CD4-positive, alpha-beta T cell treated with Interferon alpha-2 for 1 hour (primary cell): ENCODE data around the gene QARS1.

Source experiments
- DNase-seq, 2 donors: peaks; one replicate each; pipeline ENCODE4 v3.0.0-alpha.2; 2020 to 2022

Gene QARS1

DNA sequence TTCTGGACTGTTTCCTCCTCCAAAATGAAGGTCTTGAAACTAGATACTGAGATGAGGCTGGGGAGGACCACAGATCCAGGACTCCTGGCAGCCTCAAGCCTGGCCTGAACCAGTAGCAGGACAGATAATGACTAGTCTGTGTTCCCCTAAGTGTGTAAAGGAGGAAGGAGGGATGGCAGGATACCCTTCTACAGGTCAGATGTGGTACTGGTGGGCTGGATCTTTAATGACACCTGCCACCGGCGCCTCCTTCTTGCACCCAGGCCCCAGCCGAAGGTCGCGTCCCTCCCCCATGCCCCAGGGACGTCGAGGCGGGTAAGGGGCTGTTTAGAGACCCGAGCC, 15.5 kb upstream of the QARS1 start:
- peak in 1 of 2 donors; percentile 27 for DNase-seq

DNA sequence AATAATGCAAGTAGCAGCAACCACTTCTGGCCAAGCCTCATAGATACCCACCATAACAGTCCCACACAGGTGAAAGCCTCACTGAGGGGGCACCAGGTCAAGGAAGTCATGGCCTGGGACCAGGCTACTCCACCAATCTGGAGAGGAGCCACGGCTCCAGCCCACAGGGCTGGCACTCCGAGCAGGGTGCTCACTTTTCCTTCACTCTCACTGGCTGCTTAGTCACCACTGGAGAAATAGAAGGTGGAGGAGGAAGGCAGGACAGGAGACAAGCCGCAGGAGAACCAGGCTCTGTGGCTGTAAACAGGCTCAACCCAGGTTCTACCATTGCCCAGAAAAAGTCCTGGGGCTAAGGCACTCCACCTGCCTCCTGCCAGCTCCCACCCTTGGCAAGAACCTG, 14.9 kb upstream of the QARS1 start:
- DNase-seq, result no peak

DNA sequence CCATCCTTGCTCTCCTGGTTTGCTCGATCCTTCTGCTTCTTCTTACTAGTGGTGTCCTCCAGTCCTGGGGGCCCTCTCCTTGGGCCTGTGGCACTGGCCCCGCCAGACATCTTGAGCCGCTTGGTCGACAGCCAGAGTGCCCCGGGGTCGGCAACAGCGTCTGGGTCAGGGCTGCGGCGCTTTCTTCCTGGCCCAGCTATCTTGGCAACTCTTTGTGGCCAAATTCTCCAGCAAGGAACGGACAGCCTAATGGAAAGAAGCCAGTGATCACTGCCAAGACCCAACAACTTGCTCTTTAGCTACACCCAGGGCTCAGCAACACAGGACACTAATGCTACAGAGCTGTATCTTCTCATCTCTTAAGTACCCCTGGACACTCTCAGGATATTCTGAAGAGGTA, 14.5 kb upstream of the QARS1 start:
- DNase-seq, result no peak

DNA sequence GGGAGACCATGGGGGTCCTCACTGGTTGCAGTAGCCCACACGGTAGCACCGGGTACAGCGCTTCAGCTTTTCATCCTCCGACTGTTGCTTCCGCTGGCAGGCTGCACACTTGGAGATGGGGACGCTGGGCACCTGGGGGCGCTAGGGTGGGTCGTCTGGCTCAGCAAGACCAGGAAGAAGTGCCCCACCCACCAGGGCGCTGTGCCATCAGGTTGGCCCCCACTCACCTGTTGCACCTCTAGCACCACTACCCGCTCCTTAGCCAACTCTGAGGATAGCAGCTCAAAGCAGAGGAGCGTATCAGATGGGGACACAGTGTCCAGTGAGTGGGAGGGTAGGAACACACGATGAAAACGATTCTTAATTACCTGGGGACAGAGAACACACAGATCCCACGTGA, 7.7 kb upstream of the QARS1 start:
- no peak for DNase-seq

DNA sequence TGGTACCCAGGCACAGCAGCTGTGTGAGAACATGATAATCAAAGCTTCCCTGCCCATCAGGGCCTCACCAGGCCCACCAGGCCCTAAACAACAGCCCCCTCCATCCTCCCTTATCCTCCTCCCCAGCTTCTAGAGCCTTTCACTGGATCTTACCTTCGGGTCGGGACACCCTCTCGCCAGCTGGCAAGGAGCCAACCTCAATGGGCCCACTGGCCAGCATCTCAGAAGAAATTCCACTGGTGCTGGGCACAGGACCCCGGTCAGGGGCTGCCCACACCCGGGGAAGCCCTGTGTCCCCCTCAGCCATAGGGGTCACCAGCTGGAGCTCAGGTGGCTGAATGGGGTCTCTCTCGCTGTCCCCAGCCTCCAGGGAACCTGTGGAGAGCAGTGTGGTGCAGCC, 6.8 kb upstream of the QARS1 start:
- no peak for DNase-seq

DNA sequence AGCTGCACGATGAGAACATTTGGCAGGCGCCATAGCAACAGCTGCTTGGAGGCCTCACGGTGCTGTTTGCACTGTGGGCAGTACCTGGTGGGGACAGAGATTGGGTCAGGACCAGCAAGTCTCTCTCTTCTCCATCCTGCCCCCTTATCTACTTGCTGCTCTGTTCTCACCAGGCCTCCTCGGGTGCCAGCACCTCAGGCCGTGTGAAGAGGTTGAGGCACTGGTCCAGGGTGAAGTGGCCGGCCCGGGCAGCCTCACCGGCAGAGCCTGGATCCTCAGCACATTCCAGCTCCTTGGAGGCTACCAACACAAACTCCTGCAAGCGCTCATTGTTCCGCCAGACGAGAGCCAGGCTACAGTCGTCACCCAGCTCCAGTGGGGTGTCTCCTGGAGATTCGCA, 6.2 kb upstream of the QARS1 start:
- no peak for DNase-seq

DNA sequence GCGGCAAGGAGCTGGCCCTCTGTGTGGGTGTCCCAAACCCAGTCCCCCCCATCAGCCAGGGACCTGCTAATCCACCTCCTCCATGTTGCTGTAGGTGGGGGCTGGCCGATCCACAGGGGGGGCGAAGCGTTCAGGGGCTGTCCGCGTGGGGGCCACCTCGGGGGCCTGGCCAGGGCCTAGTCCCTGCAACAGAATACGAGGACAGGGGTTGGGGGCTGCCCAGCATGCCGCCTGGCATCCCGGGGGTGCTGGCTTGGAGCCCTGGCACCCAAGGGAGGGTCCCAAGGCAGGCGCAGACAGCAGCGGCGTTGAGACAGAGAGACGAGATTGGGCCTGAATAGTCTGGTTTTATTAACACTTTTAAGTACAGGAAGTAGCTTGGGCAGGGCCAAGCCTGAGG, 3.8 kb upstream of the QARS1 start:
- DNase-seq, result no peak

DNA sequence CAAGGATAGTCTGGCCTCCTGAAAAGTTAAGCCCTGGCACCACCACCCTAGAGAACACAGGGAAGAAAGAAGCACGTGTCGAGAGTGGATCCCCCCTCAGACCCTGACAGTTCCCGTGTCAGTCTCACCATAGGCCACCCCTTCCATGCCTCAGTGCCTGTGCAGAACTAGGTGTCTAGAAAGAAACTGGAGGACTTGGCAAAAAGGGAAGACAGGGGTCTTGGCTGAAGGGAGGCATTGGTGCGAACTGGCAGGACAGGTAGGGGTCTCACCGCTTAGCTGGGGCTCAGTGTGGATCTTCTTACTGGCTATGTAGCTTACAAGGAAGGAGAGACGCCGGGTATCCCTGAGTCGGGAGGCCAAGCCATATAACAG, 518 bp downstream of the QARS1 start:
- DNase-seq, result no peak

DNA sequence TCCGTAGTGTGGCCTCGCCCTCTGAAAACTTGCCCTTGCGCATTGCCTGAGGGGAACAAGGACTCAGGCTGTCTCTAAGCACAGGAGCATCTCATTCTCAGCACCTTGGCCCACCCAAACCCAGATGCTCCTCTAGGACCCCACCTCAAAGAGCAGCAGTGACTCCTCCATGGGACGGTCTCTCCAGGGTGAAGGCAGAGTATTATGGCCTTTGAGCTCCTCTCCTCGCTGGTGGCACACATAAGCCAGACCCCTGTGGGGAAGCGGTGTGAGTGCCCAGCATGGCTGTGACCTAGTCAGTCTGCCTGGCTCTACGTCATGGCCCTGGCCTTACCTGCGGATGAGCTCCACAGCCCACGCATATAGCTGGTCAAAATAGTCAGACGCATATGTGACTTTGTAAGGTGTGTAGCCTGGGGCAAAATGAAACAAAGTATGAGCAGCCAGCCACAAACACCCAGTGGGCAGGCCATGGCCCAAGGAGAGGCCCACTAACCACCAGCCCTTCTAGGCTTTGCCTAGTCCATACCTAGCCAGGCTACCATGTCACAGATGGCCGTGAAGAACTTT, 4.4 kb downstream of the QARS1 start:
- no peak for DNase-seq

DNA sequence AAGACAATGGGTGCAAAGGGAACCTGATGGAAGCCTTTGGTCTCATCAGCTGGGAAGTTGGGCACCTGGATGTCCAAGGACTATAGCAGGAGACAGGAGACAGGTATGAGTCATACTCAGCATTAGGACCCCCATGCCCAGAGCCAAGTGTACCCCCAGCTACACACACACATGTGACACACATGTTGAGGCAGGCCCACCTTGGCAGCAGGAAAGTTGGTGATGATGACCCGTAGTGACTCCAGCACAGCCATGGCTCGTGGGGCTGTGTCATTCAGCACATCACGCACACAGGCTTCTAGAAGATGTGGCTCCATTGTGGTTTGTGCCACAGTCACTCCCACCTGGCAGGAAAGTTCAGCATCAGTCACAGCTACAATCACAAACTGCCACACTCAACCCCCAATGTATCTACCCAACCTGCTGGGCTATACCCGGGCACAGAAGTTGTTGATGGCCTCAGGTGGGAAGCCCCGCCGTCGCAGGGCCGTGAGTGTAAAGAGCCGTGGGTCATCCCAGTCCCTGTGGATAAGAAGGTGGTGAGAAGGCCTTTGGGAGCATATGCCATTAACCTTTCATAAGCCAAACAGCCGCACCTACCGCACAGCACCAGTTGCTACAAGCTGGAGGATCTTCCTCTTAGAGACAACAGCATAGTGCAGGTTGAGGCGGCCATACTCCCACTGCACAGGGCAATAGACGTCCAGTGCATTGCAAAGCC, 5.5 kb downstream of the QARS1 start:
- no peak for DNase-seq

DNA sequence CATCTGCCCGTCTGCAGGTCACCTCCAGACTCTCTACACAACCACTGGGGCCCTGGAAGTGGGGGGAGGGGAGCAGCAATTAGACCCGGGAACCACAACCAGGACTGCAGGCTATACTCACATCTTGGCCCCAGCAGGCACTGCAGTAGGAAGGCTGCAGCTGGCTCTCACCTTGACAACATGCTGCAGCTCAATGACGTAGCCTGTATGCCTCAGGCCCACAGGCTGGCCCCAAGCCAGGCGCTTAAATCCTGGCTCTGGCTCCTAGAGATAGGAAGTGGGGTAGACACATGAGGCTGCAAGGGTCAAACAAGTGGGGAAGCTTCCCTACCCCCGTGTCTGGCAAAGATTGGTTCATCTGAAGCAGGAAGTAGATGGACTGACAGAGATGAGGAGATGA, 6.1 kb downstream of the QARS1 start:
- DNase-seq, result no peak

DNA sequence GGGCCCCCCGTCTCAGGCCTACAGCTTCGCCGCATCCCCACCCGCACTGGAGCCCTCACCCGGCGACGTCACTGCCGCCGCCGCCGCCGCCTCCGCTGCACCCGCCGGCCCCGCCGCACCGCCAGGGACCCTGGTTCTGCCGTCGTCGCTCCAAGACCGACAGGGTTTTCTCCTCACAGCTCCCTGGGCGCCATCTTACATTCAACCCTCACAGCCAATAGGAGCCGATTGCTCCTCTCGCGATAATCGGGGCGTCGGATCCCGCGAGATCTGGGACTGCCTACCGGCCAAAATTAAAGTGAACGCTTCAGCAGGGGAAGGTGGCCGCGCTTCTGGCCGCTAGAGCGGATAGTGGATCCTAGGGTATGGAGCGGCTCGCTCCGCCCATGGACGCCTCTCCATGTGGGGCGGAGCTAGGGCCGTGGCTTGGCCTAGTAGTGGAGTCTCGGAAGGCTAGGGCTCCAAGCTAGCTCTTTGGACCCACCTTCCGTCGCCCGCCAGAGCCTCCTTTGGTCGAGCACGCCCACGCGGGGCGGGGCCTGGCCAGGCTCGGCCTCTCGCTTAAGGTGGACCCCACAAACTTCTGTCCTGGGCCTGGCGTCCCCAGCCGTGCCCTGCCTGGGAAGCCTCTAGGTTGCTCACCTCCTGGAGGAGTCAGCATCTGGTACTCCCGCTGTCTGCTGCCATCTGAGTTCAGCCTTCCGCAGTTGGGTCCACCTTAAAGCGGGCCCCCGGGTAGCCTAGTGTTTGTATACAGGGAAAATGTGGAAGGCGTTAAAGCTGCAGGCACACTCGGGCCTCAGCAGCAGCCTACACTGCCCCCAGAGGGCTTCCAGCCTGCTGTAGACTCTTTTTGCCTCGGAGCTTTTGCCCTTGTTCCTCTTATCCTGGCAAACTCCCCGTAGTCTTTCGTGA, 10.4 kb downstream of the QARS1 start, which contains the start of gene QRICH1:
Gene QRICH1, minus strand, starts transcription at position 219 of the 915 bp plus-strand sequence. CDS start 17,054 bp downstream, outside the sequence.
- DNase-seq, result peak; percentile 96 to 98

DNA sequence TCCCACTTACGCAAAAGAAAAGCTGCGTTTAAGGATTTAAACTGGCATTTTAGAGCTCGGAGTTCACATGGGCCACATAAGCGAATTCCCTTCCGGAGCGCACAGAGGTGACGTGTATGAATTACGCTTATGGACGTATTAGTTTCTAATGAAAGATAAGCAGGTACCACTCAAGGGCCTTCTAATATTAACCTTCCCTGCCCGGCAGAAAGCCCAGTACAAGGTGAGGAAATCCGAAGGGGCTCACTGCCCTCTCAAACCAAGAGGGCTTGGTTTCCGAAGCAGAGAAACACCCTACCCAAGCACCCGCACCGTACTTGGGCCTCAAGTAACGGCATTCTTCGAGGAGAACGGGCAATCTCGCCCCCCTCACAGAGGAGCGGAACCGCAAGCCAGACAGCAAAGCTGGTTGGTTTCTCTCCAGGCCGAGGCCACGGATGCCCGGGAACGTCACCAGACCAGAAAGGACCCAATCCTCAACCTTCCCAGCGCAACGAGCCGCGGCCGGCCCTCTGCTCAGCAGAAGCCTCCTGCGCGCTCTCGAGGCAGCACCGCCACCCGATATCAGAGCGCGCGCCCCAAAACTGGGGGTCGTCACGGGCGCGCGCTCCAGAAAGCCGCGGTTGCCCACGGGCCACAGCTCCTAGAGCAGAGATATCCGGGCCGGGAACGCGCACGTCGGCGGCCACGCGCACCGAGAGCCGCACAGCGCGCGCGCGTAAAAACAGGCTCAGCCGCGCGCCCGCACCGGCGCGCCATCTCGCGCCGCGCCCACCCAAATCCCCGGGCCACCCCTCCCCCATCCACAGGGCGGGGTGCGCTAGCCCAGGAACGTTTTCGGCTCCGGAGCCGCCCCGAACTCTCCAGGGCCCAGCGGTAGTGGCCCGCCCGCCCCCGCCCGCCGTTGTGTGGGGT, 11.4 kb downstream of the QARS1 start:
- DNase-seq, result peak; percentile 77 to 88

DNA sequence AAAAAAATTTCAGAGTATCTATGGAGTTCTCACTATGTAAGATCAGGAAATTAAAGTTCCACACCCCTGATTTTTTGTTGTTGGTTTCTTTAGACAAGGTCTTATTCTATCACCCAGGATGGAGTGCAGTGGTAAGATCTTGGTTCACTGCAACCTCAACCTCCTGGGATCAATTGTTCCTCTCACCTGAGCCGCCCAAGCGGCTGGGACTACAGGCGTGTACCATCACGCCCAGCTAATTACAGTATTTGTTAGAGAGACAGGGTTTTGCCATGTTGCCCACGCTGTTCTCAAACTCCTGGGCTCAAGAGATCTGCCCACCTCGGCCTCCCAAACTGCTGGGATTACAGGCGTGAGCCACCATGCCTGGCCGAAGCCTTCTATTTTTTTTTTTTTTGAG, 23.1 kb downstream of the QARS1 start:
- DNase-seq, result no peak

DNA sequence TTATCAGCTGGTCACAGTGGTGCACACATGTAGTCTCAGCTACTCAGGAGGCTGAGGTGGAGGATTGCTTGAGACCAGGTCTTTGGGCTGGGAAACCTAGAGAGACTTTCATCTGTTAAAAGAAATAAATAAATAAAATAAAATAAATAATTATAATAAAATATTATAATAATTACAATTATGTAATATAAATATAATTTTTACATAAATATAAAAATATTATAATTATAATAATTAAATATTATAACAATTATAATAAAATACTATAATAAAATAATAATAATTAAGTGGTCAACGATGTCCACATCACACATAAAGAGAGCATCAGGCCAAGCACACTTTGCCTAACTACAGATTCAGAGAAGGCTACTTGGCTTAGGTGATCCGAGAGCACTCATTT, 25.3 kb downstream of the QARS1 start:
- DNase-seq, result no peak

DNA sequence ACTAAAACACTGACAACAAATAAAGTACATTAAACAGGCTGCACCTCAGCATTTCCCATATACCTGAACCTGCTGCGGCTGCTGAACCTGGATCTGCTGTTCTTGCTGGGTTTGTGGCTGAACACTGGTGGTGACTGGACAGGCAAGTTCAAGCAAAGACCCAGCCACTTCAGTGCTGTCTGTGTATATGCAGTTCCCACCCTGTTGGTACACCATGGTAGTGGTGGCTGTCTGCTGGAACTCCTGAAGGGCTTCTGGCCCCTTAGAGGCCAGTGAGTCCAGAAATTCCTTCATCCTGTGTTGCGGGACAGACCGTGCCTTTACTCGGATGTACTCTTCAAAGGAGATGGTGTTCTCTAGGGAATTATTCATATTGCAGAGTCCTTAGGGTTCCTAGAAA, 27.9 kb downstream of the QARS1 start:
- no peak for DNase-seq

DNA sequence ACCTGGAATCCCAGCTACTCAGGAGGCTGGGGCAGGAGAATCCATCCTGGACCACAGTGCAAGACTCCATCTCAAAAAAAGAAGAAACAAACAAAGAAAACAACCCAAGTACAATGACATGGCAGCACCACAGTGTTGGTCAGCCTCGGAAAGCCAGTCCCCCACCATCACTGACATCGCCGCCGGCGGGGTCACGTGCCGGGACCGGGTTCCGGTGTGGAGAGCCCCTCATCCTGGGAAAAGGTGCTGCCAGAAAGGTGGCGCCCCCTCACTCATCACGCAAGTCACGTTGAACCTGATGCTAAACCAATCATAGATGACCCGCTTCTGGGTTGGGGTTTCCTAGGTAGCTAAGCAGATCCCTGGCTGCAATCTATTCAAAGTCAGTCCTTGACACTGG, 28.4 kb downstream of the QARS1 start:
- DNase-seq, result no peak

DNA sequence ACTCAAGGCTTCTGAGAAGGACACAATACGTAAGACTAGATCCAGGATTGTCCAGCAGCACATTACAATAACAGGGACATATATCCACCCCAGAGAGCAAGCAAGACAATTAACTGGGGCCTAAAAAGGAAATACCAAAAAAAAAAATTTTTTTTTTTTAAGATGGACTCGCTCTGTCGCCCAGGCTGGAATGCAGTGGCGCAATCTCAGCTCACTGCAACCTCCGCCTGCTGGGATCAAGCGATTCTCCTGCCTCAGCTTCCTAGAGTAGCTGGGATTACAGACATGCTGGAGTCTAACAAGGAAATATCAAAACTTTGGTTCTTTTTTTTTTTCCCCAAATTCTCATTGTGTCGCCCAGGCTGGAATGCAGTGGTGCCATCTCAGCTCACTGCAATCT, 46.5 kb downstream of the QARS1 start:
- DNase-seq, result no peak

DNA sequence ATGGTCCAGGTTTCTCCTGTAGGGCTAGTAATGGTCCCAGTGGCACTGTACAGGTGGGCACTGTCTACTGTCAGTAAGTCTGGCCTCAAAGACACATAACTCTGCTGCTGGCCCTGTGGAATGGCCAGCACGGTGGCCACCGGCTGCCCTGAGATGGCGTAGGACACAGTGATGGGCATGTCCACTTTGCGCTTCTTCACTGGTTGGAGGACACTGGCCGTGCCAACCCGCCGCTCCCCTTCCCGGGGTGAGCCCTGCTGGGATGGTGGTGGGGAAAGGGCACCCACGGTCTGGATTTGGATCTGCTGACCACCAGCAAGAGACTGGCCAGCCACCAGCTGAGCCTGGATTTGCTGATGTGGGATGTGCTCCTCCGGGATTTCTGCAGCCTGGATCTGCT, 47.3 kb downstream of the QARS1 start:
- DNase-seq, result no peak

DNA sequence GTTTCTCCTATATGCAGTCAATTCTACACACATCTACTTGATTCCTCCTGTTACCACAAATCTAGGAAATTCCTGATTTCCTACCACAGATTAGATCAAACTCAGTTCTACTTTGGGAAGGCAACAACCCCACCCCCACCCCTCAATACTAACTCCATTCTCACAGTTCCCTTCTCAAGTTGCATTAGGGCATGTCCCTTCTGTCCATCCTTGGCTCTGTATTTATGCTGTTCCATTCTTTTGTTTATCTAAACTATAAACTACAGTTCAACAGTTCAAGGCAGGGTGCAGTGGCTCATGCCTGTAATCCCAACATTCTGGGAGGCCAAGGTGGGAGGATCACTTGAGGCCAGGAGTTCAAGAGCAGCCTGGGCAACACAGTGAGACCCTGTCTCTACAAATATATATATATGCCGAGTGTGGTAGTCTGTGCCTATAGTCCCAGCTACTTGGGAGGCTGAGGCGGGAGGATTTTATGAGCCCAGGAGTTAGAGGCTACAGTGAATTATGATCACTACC, 50.2 kb downstream of the QARS1 start:
- no peak for DNase-seq

DNA sequence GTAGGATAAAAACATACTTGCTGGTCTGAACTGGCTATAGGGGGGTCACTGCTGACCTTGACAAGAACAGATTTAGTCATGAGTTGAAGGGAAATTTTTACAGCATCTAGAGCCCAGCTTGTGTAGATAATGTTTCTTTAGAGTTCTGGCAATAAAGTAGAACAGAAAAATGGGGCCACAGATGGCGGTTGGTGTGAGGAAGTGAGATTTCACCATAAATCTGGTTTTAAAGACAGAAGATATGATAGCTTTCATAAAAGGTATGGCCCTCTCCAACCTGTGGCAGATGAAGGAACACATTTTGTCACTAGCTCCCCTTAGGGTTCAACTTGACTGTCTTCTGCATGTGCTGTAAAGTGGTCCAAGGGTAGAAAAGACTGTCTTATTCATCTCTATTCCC, 51.0 kb downstream of the QARS1 start:
- DNase-seq, result no peak
